ENCODE data around the gene KCNN1.
"Not testable (repeated sequence)": the region's sequence is repeated elsewhere in the genome, so short reads cannot be mapped to it uniquely, and the experiment has no call there.

The KCNN1 gene

GRCh38 chr19:18029617-18030338 is 62.9 kb downstream of the KCNN1 start:
- TF ChIP-seq POLR2A (IDR thresholded peaks at IDR 0.05; ENCODE audit: extremely low read depth, insufficient read length), result no peak
- no peak for TF ChIP-seq MAX (IDR thresholded peaks at IDR 0.05; ENCODE audit: low read depth, low read length)
- no peak for TF ChIP-seq MYC (IDR thresholded peaks at IDR 0.05; ENCODE audit: low read depth, low read length)
- TF ChIP-seq CTCF (IDR thresholded peaks at IDR 0.05; ENCODE audit: low read depth, low read length), result no peak

GRCh38 chr19:18031401-18031800 is 64.5 kb downstream of the KCNN1 start:
- DNase-seq (ENCODE audit: low read depth), result peak; percentile 38
- H3K4me3 ChIP-seq (ENCODE audit: low read depth, low read length), result not testable (repeated sequence)

More at GRCh38 chr19:18029617-18030338, 62.9 kb downstream of the KCNN1 start:
- no peak overlapping the region for H3K4me3 ChIP-seq (ENCODE audit: low read depth, low read length)
- DNase-seq (ENCODE audit: low read depth), result no peak

GRCh38 chr19:18032102-18032501 is 65.2 kb downstream of the KCNN1 start:
- not testable (repeated sequence) for DNase-seq (ENCODE audit: low read depth)

GRCh38 chr19:18041054-18041453 is 74.1 kb downstream of the KCNN1 start:
- no peak for DNase-seq (ENCODE audit: low read depth)
- no peak overlapping the region for H3K4me3 ChIP-seq (ENCODE audit: low read depth, low read length)
- TF ChIP-seq CTCF (IDR thresholded peaks at IDR 0.05; ENCODE audit: low read depth, low read length) (no peak), MYC (IDR thresholded peaks at IDR 0.05; ENCODE audit: low read depth, low read length) (no peak), MAX (IDR thresholded peaks at IDR 0.05; ENCODE audit: low read depth, low read length) (no peak), POLR2A (IDR thresholded peaks at IDR 0.05; ENCODE audit: extremely low read depth, insufficient read length) (no peak)

More at GRCh38 chr19:18032102-18032501, 65.2 kb downstream of the KCNN1 start:
- not testable (repeated sequence) for H3K4me3 ChIP-seq (ENCODE audit: low read depth, low read length)

GRCh38 chr19:18043676-18044075 is 76.8 kb downstream of the KCNN1 start:
- H3K4me3 ChIP-seq (ENCODE audit: low read depth, low read length), result no peak overlapping the region
- no peak for TF ChIP-seq MYC (IDR thresholded peaks at IDR 0.05; ENCODE audit: low read depth, low read length)
- TF ChIP-seq POLR2A (IDR thresholded peaks at IDR 0.05; ENCODE audit: extremely low read depth, insufficient read length), result no peak
- no peak for TF ChIP-seq CTCF (IDR thresholded peaks at IDR 0.05; ENCODE audit: low read depth, low read length)
- TF ChIP-seq MAX (IDR thresholded peaks at IDR 0.05; ENCODE audit: low read depth, low read length), result no peak
- DNase-seq (ENCODE audit: low read depth), result no peak

DNA sequence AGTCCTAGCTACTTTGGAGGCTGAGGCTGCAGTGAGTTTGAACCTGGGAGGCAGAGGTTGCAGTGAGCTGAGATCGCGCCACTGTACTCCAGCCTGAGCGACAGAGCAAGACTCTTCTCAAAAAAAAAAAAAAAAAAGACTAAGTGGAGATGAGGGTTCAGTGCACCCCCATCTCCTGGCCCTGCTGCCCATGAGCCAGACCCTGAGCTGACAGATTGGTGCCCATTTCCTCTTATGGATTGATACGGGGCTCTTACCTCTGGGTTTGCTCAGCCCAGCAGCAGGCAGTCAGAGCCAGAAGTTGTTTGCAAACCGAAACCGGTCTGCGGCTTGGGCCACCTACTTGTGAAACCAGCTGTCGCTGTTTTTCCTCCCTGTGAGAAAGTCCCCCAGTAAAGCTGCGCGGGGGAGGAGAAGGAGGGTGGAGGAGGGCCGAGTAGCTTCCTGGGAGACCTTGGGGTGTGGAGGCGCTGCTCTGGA is 78.0 kb downstream of the KCNN1 start:
- TF ChIP-seq MAX (IDR thresholded peaks at IDR 0.05; ENCODE audit: low read depth, low read length) (no peak; the same call in 1 of the 2 replicates), MYC (IDR thresholded peaks at IDR 0.05; ENCODE audit: low read depth, low read length) (peak; percentile 49; the same call in 1 of the 2 replicates), POLR2A (IDR thresholded peaks at IDR 0.05; ENCODE audit: extremely low read depth, insufficient read length) (no peak)
- peak overlapping the region; percentile 17 for H3K4me3 ChIP-seq (ENCODE audit: low read depth, low read length)
- peak; percentile 96 for DNase-seq (ENCODE audit: low read depth)

DNA sequence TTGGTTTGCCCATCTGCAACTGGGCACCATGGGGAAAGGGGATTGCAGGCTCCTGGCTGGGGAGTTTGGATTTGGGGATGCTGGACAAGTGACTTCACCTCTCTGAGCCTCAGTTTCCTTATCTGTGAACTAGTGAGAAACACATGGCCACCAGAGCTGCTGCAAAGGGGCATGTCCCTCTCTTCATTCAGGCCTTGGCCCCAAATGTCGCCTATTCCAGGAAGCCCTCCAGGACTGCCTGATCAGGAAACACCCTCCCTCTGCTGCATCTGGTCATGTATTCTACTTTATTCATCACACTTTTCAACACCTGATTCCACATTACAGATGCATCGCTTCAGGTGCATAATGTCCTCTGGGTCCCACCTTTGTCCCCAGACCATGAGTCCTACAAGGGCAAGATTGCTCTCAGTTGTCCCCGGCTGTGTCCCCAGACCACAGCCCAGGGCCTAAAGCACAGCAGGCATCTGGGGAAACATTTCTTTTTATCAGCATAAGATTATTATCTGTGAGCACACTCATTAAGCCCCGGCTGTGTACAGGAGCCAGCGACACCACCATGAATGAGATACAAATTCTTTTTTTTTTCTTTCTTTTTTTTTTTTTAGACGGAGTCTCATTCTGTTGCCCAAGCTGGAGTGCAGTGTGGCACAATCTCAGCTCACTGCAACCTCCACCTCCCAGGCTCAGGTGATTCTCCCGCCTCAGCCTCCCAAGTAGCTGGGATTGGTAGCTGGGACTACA is 78.6 kb downstream of the KCNN1 start:
- DNase-seq (ENCODE audit: low read depth), result no peak
- no peak overlapping the region for H3K4me3 ChIP-seq (ENCODE audit: low read depth, low read length)
- TF ChIP-seq POLR2A (IDR thresholded peaks at IDR 0.05; ENCODE audit: extremely low read depth, insufficient read length), result no peak
- TF ChIP-seq MYC (IDR thresholded peaks at IDR 0.05; ENCODE audit: low read depth, low read length), result no peak

Measured in NB4 (cell line).